ENCODE results near the gene FOSL1.

The FOSL1 gene

GRCh38 chr11:65919141-65919572, 19.0 kb upstream of the FOSL1 start, which contains the start of gene DRAP1:
TSS of gene DRAP1 (plus strand) at chr11:65919426. CDS start at chr11:65919502, 76 bp downstream.
- FAIRE-seq = no peak

- no peak for FAIRE-seq
These were observed 18.3 kb upstream of the FOSL1 start, which contains the start of gene C11orf68 for GRCh38 chr11:65918211-65919140. TSS of gene C11orf68 (minus strand) at chr11:65919062. CDS start at chr11:65919031, 31 bp downstream.

GRCh38 chr11:65917434-65918210, 17.4 kb upstream of the FOSL1 start:
- FAIRE-seq = no peak

- FAIRE-seq = no peak
These were observed 16.9 kb upstream of the FOSL1 start for GRCh38 chr11:65917077-65917433.

GRCh38 chr11:65916391-65916790, 16.2 kb upstream of the FOSL1 start:
- no peak for FAIRE-seq

GRCh38 chr11:65915821-65916251, 15.6 kb upstream of the FOSL1 start:
- FAIRE-seq = no peak

GRCh38 chr11:65915101-65915820, 15.1 kb upstream of the FOSL1 start:
- FAIRE-seq = no peak

- no peak for FAIRE-seq
These were observed 12.7 kb upstream of the FOSL1 start for GRCh38 chr11:65912845-65913244.

- no peak for FAIRE-seq
These were observed 11.7 kb upstream of the FOSL1 start for GRCh38 chr11:65911682-65912568.

- no peak for FAIRE-seq
These were observed 7.7 kb upstream of the FOSL1 start for GRCh38 chr11:65907878-65908277.

GRCh38 chr11:65906602-65907001, 6.4 kb upstream of the FOSL1 start:
- no peak for FAIRE-seq

- no peak for FAIRE-seq
These were observed 3.5 kb upstream of the FOSL1 start for GRCh38 chr11:65903715-65904114.

GRCh38 chr11:65903068-65903481, 2.9 kb upstream of the FOSL1 start:
- no peak for FAIRE-seq

GRCh38 chr11:65900899-65901180, 652 bp upstream of the FOSL1 start:
- no peak for FAIRE-seq

GRCh38 chr11:65899356-65900124, 648 bp downstream of the FOSL1 start:
- no peak for FAIRE-seq

GRCh38 chr11:65898656-65899355, 1.4 kb downstream of the FOSL1 start:
- no peak for FAIRE-seq

GRCh38 chr11:65897020-65897471, 3.1 kb downstream of the FOSL1 start:
- FAIRE-seq = no peak

- no peak for FAIRE-seq
These were observed 3.9 kb downstream of the FOSL1 start for GRCh38 chr11:65896034-65896999.

- no peak for FAIRE-seq
These were observed 4.7 kb downstream of the FOSL1 start for GRCh38 chr11:65895482-65895981.

All from TTC549 (cell line).